ENCODE results near the gene MAP3K21. TPM values are rescaled to one million over a fixed set of nuclear protein-coding genes. Genes with fewer than 3 reads are reported as not detected.

The MAP3K21 gene
- total and polyA plus RNA-seq, 9 of the 15 experiments (the other 6 are each of a cell fraction or from before 2014, with no cell fraction given), result 0.23 to 0.86 (median 0.49) TPM

GRCh38 chr1:233372218-233373120 is 44.9 kb downstream of the MAP3K21 start:
- Histone ChIP-seq H3K4me1 (replicated peaks in 1 of 2; ENCODE audit: control insufficient read depth in 2 of 2, insufficient read depth in 2 of 2, low read length in 2 of 2) (no peaks in the 10 kb centered on the region), H3K9me1 (ENCODE audit: control insufficient read depth, insufficient read depth, low read length) (no peaks in the 10 kb centered on the region), H3K9me3 (replicated peaks; ENCODE audit: control insufficient read depth, insufficient read depth, low read depth, low read length) (no peaks in the 10 kb centered on the region), H3K36me3 (ENCODE audit: control insufficient read depth, insufficient read depth, low read length) (no peaks in the 10 kb centered on the region), H3K27ac (ENCODE audit: extremely low read depth, low read depth, low read length) (no peak overlapping the region), H2AFZ (ENCODE audit: low read depth, low read length) (no peak overlapping the region), H3K4me3 (no peak overlapping the region), H3K27me3 (ENCODE audit: control insufficient read depth in 2 of 2, insufficient read depth in 2 of 2, low read length in 2 of 2) (peaks cover 13 to 27% of the 10 kb centered on the region in 2 experiments; a peak in 4 of 5 replicates), H3K79me2 (ENCODE audit: control insufficient read depth, insufficient read depth, low read length) (no peaks in the 10 kb centered on the region), H3K4me2 (ENCODE audit: insufficient read depth, low read length) (no peak overlapping the region), H4K20me1 (replicated peaks; ENCODE audit: control insufficient read depth, insufficient read depth, low read length) (no peaks in the 10 kb centered on the region), H3K9ac (ENCODE audit: insufficient read depth in 1 of 2, low read depth in 2 of 2, low read length in 2 of 2) (no peak overlapping the region)
- CTCF ChIA-PET (ENCODE audit: low intra/inter-chr PET ratio), result interaction anchor here (0.6 kb wide), 1 partner anchor 1123 kb away, joined by 5 read pairs; no protein-coding TSS in a partner anchor
- DNase-seq (ENCODE audit: extremely low read depth in 1 of 4, low spot score in 3 of 4) (no peak), FAIRE-seq (no peak), ATAC-seq (no peak)
- POLR2A ChIA-PET, result no interaction called here
- intact Hi-C loops (cut with micrococcal nuclease), result no loop called here
- TF ChIP-seq SMAD2 (IDR thresholded peaks at IDR 0.05; ENCODE audit: low read depth, low read length), result no peak
- TF ChIP-seq ZNF584 (CRISPR knock-in tag; IDR thresholded peaks at IDR 0.05; ENCODE audit: low read depth), result no peak
- TF ChIP-seq PPARD (CRISPR knock-in tag; IDR thresholded peaks at IDR 0.05), result no peak
- TF ChIP-seq ZNF695 (CRISPR knock-in tag; IDR thresholded peaks at IDR 0.05), result no peak
- in situ Hi-C loops (cut with MboI), result no loop called here
- no TSS peak for BruUV-seq (replicated peaks)
- 2% methylated on average over 12 of the region's 12 CpGs for WGBS (ENCODE audit: insufficient coverage, low coverage, missing lambda C conversion rate)

DNA sequence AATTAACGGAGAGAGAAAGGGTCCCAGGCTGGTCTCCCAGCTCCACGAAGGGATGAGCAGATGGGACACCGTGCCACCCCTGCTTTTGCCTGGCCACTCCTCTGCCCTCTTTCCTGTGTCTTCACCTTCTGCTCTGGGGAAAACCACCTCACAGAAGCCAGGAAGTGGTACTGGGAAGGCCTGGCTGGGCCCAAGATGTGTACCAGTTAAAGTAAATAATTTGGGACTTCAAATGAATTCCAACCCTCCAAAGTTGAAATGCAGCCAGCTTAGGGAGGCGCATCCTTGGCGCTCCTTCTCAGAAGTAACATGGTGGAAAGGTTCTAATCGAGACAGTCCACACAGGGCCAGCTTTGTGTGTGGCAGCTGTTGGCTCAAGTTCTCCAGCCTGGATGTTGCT is 45.7 kb downstream of the MAP3K21 start:
- intact Hi-C loops (cut with micrococcal nuclease) (no loop called here), in situ Hi-C loops (cut with MboI) (no loop called here)
- H3K4me3 ChIP-seq, result no peak overlapping the region
- FAIRE-seq, result no peak
- no peak overlapping the region for H2AFZ ChIP-seq (ENCODE audit: low read depth, low read length)
- no peaks in the 10 kb centered on the region for H3K79me2 ChIP-seq (ENCODE audit: control insufficient read depth, insufficient read depth, low read length)
- CTCF ChIA-PET (ENCODE audit: low intra/inter-chr PET ratio), result no interaction called here
- H3K9me1 ChIP-seq (ENCODE audit: control insufficient read depth, insufficient read depth, low read length), result no peaks in the 10 kb centered on the region
- POLR2A ChIA-PET, result no interaction called here
- H3K9me3 ChIP-seq (replicated peaks; ENCODE audit: control insufficient read depth, insufficient read depth, low read depth, low read length), result no peaks in the 10 kb centered on the region
- peaks cover 13 to 27% of the 10 kb centered on the region in 2 experiments; a peak in 4 of 5 replicates for H3K27me3 ChIP-seq (ENCODE audit: control insufficient read depth in 2 of 2, insufficient read depth in 2 of 2, low read length in 2 of 2)
- WGBS (ENCODE audit: insufficient coverage, low coverage, missing lambda C conversion rate), result 0% methylated on average over 6 of the region's 6 CpGs
- no peaks in the 10 kb centered on the region for H3K36me3 ChIP-seq (ENCODE audit: control insufficient read depth, insufficient read depth, low read length)
- no peaks in the 10 kb centered on the region for H4K20me1 ChIP-seq (replicated peaks; ENCODE audit: control insufficient read depth, insufficient read depth, low read length)
- ATAC-seq, result no peak
- no peak overlapping the region for H3K9ac ChIP-seq (ENCODE audit: insufficient read depth in 1 of 2, low read depth in 2 of 2, low read length in 2 of 2)
- no peaks in the 10 kb centered on the region for H3K4me1 ChIP-seq (replicated peaks in 1 of 2; ENCODE audit: control insufficient read depth in 2 of 2, insufficient read depth in 2 of 2, low read length in 2 of 2)
- no TSS peak for BruUV-seq (replicated peaks)
- no peak overlapping the region for H3K27ac ChIP-seq (ENCODE audit: extremely low read depth, low read depth, low read length)
- H3K4me2 ChIP-seq (ENCODE audit: insufficient read depth, low read length), result no peak overlapping the region
- no peak for DNase-seq (ENCODE audit: extremely low read depth in 1 of 4, low spot score in 3 of 4)
- TF ChIP-seq GABPB2 (CRISPR knock-in tag; conservative IDR thresholded peaks at IDR 0.05) (no peak), NFXL1 (CRISPR knock-in tag; IDR thresholded peaks at IDR 0.05) (no peak), RBM25 (IDR thresholded peaks at IDR 0.05; ENCODE audit: low read depth, low read length, severe bottlenecking) (no peak), NR2C2 (CRISPR knock-in tag; IDR thresholded peaks at IDR 0.05) (no peak), NR2C2 (tag; IDR thresholded peaks at IDR 0.05) (no peak), RBM34 (IDR thresholded peaks at IDR 0.05; ENCODE audit: borderline replicate concordance, insufficient read depth, low read length) (no peak)
- TF ChIP-seq, protein P1, sequence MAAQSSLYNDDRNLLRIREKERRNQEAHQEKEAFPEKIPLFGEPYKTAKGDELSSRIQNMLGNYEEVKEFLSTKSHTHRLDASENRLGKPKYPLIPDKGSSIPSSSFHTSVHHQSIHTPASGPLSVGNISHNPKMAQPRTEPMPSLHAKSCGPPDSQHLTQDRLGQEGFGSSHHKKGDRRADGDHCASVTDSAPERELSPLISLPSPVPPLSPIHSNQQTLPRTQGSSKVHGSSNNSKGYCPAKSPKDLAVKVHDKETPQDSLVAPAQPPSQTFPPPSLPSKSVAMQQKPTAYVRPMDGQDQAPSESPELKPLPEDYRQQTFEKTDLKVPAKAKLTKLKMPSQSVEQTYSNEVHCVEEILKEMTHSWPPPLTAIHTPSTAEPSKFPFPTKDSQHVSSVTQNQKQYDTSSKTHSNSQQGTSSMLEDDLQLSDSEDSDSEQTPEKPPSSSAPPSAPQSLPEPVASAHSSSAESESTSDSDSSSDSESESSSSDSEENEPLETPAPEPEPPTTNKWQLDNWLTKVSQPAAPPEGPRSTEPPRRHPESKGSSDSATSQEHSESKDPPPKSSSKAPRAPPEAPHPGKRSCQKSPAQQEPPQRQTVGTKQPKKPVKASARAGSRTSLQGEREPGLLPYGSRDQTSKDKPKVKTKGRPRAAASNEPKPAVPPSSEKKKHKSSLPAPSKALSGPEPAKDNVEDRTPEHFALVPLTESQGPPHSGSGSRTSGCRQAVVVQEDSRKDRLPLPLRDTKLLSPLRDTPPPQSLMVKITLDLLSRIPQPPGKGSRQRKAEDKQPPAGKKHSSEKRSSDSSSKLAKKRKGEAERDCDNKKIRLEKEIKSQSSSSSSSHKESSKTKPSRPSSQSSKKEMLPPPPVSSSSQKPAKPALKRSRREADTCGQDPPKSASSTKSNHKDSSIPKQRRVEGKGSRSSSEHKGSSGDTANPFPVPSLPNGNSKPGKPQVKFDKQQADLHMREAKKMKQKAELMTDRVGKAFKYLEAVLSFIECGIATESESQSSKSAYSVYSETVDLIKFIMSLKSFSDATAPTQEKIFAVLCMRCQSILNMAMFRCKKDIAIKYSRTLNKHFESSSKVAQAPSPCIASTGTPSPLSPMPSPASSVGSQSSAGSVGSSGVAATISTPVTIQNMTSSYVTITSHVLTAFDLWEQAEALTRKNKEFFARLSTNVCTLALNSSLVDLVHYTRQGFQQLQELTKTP (IDR thresholded peaks at IDR 0.05; ENCODE audit: low read depth in 1 of 2, partially characterized antibody in 2 of 2), result no peak
